ENCODE measurements around the gene GOLGA8S.
"Not testable (repeated sequence)": the region's sequence is repeated elsewhere in the genome, so short reads cannot be mapped to it uniquely, and the experiment has no call there.

GOLGA8S gene, protein sequence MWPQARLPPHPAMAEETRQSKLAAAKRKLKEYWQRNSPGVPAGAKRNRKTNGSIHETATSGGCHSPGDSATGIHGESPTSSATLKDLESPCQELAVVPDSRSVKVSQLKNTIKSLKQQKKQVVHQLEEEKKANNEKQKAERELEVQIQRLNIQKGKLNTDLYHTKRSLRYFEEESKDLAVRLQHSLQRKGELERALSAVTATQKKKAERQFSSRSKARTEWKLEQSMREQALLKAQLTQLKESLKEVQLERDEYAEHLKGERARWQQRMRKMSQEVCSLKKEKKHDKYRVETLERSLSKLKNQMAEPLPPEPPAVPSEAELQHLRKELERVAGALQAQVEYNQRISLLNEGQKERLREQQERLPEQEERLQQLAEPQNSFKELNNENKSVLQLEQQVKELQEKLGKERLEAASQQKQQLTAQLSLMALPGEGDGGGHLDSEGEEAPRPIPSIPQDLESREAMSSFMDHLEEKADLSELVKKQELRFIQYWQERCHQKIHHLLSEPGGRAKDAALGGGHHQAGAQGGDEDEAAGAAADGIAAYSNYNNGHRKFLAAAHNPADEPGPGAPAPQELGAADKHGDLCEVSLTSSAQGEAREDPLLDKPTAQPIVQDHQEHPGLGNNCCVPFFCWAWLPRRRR

DNA sequence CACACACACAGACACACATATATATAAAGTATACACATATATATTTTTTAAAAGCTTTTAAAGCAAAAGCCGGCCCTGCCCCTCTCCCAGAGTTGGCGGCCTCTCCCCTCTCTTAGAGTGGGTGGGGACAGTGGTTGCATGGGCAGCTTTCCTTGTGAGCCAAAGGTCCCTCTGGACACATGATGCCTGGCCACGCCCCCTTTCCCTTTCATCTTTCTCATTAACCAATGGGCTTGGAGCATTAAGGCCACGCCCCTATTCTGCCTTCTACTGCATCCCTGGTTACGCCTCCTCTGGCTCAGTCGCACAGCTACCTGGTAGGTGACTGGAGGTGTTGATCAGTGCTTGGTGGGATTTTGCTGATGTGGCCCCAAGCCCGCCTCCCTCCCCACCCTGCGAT, at the start of gene GOLGA8S:
Gene GOLGA8S (plus strand): TSS at position 301 of the 400 bp plus-strand sequence. CDS start 62 bp downstream, at position 363.
- not testable (repeated sequence) for DNase-seq (ENCODE audit: low read depth in 3 of 3, low spot score in 1 of 3)

GRCh38 chr15:23304805-23305204, 49.7 kb upstream of the GOLGA8S start:
- not testable (repeated sequence) for DNase-seq (ENCODE audit: low read depth in 3 of 3, low spot score in 1 of 3)

GRCh38 chr15:23305921-23306320, 48.6 kb upstream of the GOLGA8S start:
- not testable (repeated sequence) for DNase-seq (ENCODE audit: low read depth in 3 of 3, low spot score in 1 of 3)

DNA sequence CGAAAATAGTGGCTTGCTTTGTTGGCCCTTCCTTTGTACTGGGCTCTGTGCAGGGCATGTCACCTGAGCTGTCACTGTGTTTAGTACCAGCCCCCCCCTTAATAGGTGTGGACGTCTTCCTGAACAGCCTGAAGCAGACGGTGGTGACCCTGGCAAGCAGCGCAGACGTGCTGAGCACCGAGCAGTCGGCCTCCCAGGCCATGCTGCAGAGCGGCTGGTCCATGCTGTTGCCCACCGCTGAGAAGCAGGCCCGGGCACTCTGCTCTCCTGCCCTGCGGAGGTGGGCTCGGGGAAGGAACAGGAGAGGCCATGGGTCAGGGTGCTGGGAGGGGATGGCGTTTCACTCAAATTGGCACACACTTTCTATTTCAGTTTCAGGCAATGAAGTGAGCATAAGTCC, 43.3 kb upstream of the GOLGA8S start:
- DNase-seq (ENCODE audit: low read depth in 3 of 3, low spot score in 1 of 3), result not testable (repeated sequence)

GRCh38 chr15:23334096-23334495, 20.5 kb upstream of the GOLGA8S start, which contains the start of gene GOLGA6L26:
Gene GOLGA6L26, minus strand, starts transcription at chr15:23334196. Its CDS starts 61 bp downstream, at chr15:23334135.
- DNase-seq (ENCODE audit: low read depth in 3 of 3, low spot score in 1 of 3), result not testable (repeated sequence)

DNA sequence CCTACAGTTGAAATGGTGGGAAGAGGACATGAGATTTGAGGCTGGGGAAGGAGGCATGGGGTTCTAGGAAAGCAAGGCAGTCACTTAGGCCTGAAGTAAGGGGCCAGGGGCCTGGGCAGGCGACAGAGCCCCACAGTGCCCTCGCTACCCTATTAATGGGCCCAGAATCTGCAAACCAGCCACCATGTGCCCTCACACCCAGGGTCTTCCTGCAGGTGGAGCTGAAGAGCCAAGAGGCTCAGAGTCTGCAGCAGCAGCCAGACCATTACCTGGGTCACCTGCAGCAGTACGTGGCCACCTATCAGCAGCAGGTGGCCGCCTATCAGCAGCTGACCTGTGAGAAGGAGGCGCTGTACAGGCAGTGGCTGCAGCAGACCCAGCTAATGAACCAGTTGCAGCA, 8.1 kb downstream of the GOLGA8S start:
- DNase-seq (ENCODE audit: low read depth in 3 of 3, low spot score in 1 of 3), result not testable (repeated sequence)

DNA sequence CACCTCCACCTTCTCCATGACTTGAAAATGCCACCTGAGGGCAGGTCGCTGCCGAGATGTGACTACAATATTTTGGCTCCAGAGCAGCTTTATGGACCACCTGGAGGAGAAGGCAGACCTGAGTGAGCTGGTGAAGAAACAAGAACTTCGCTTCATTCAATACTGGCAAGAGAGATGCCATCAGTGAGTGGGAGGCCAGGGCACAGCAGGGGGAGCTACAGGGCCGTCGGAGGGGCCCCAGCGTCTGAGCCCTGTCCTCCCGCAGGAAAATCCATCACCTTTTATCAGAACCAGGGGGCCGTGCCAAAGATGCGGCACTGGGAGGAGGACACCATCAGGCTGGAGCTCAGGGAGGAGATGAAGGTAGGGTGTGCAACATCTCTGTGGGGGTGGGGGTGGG, 9.7 kb downstream of the GOLGA8S start:
- DNase-seq (ENCODE audit: low read depth in 3 of 3, low spot score in 1 of 3), result not testable (repeated sequence)

GRCh38 chr15:23370578-23370977, 16.0 kb downstream of the GOLGA8S start:
- no peak for DNase-seq (ENCODE audit: low read depth in 3 of 3, low spot score in 1 of 3)

GRCh38 chr15:23371134-23371533, 16.6 kb downstream of the GOLGA8S start:
- DNase-seq (ENCODE audit: low read depth in 3 of 3, low spot score in 1 of 3), result not testable (repeated sequence)

GRCh38 chr15:23371868-23372267, 17.3 kb downstream of the GOLGA8S start:
- DNase-seq (ENCODE audit: low read depth in 3 of 3, low spot score in 1 of 3), result not testable (repeated sequence)

- DNase-seq (ENCODE audit: low read depth in 3 of 3, low spot score in 1 of 3), result no peak
Observed at GRCh38 chr15:23372284-23372683, 17.7 kb downstream of the GOLGA8S start.

DNA sequence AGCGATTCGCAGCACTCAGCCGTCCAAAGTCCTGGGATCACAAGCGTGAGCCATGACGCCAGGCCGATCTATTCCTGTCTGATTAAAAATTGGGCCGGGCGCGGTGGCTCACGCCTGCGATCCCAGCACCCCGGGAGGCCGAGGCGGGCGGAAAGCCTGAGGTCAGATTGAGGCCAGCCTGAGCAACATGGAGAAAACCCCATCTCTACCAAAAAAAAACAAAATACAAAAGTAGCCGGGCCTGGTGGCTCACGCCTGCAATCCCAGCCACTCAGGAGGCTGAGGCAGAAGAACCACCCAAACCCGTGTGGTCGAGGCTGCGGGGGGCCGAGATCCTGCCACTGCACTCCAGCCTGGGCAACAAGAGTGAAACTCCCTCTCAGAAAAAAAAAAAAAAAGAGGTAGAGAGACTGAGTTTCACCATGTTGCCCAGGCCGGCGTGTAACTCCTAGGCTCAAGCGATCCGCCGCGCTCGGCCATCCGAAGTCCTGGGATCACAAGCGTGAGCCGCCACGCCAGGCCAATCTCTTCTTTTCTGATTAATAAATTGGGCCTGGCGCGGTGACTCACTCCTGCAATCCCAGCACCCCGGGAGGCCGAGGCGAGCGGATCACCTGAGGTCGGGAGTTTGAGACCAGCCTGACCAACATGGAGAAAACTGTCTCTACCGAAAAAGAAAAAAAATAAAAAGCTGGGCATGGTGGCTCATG, 18.5 kb downstream of the GOLGA8S start:
- not testable (repeated sequence) for DNase-seq (ENCODE audit: low read depth in 3 of 3, low spot score in 1 of 3)

- not testable (repeated sequence) for DNase-seq (ENCODE audit: low read depth in 3 of 3, low spot score in 1 of 3)
Observed at GRCh38 chr15:23374226-23374625, 19.7 kb downstream of the GOLGA8S start.

GRCh38 chr15:23378946-23379345, 24.4 kb downstream of the GOLGA8S start:
- DNase-seq (ENCODE audit: low read depth in 3 of 3, low spot score in 1 of 3), result not testable (repeated sequence)

DNA sequence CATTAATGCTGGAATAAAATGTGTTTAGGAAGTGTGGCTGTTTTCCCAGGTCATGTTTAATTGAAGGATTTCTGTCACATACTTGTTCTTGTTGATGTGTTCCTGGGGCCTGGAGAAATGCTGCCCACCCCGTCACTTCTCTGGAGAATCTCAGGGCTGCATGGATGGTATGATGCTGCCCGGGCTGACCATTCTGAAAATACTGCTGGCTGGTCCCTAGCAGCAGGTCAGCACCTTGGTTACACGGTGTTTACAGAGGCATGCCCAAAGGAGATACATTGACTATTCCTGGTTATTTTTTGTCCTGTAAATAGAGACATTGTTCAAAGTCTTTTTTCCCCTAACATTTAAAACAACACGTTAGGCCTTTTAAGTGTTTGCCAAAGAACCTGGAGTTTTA, 26.2 kb downstream of the GOLGA8S start:
- DNase-seq (ENCODE audit: low read depth in 3 of 3, low spot score in 1 of 3), result not testable (repeated sequence)

DNA sequence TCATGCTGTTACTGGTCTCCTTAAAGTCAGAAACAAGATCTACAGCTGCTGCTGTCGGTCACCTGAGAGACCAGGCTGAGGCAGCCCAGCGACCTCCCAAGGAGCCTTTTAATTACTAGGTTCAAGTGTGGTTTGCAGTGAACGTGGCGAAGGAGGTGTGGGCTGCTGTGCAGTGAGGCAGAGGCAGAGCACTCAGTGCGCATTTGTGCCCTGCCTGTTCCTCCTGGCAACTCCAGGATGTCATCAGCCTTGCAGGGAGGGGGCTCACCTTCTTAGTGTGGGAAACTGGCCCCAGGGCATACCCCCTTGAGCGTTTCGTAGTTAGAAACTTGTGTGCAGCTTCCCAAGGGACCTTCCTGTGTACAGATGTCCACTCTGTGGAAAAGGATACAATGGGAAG, 26.6 kb downstream of the GOLGA8S start:
- DNase-seq (ENCODE audit: low read depth in 3 of 3, low spot score in 1 of 3), result not testable (repeated sequence)

DNA sequence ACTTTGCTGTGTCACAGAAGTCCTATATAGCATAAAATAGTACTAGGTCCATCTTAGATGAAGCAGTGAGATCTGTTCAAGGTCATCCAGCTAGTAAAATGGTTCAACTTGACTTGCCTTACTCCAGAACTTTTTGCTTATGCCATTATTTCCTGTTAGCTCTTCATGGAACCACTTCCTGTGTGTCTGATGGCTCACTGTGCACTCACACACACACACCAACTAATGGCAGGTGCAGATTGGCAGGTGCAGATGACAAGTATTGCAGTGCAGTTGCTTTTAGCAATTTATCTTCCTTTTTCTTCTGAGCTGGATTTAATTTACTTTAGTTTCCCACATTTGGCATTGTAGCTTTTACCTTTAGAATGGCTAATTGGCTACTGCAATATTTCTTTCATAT, 29.8 kb downstream of the GOLGA8S start:
- no peak for DNase-seq (ENCODE audit: low read depth in 3 of 3, low spot score in 1 of 3)

DNA sequence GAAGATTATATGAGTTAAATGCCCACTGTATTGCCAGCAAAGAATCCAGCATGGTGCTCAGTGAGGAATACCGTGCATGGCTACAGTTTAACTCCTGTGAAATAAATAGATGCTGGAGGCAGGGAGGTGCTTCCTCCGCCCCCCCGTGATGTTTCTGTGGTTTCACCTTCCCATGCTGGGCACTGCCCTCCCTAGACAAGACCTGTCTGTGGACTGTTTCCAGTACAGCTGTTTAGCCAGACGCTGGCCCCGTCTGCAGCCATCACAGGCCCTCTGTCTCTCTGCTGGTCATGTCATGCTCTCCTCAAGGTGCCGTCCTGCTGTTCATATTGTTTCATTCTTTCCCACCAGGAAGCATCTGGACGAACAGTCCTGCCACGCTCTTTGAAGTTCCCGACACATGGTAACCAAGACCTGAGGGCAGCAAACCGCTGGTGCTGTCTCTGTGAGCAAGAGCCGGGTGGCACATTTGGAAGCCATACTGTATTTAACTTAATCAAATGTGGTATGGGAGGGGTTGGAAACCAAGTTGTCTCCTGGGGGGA, 31.4 kb downstream of the GOLGA8S start:
- DNase-seq (ENCODE audit: low read depth in 3 of 3, low spot score in 1 of 3), result no peak

- no peak for DNase-seq (ENCODE audit: low read depth in 3 of 3, low spot score in 1 of 3)
Observed at GRCh38 chr15:23387621-23388190, 33.2 kb downstream of the GOLGA8S start.

GRCh38 chr15:23395030-23395692, 40.6 kb downstream of the GOLGA8S start:
- no peak for DNase-seq (ENCODE audit: low read depth in 3 of 3, low spot score in 1 of 3)
